Skeletal muscle satellite cell (primary cell): ENCODE results near the gene LILRB5. TPM values are rescaled to one million over a fixed set of nuclear protein-coding genes. Genes with fewer than 3 reads are reported as not detected.
"Not testable (repeated sequence)": the region's sequence is repeated elsewhere in the genome, so short reads cannot be mapped to it uniquely, and the experiment has no call there.

Experiments
- H3K27me3 ChIP-seq: 2 replicates; pipeline ENCODE4 v1.7.0; 2013; ENCODE audit warnings: low read length; ENCODE audit not compliant: control insufficient read depth, insufficient read depth
- H3K36me3 ChIP-seq: 2 replicates; pipeline ENCODE4 v1.7.0; 2013; ENCODE audit warnings: mild to moderate bottlenecking, control low read depth, low read length; ENCODE audit not compliant: insufficient read depth
- H3K4me1 ChIP-seq: 2 replicates; pipeline ENCODE4 v1.7.0; 2013; ENCODE audit warnings: low read length; ENCODE audit not compliant: control insufficient read depth, insufficient read depth
- H3K4me2 ChIP-seq: 2 replicates; pipeline ENCODE4 v1.7.0; 2013; ENCODE audit warnings: mild to moderate bottlenecking, low read length
- H3K4me3 ChIP-seq: 2 replicates; pipeline ENCODE4 v1.7.0; 2013; ENCODE audit warnings: low read length
- H3K9ac ChIP-seq: 2 replicates; pipeline ENCODE4 v1.7.0; 2013; ENCODE audit warnings: mild to moderate bottlenecking, low read depth, low read length, moderate library complexity
- H3K9me3 ChIP-seq: replicated peaks from 2 replicates; pipeline ENCODE4 v1.7.0; 2013; ENCODE audit warnings: mild to moderate bottlenecking, control low read depth, low read length
- small RNA-seq: library from RNA; depleted of rRNA; stranded (forward); fragments of <200 nt; gene quantifications from one replicate; pipeline ENCODE3, GENCODE V24; 2012

LILRB5 gene

GRCh38 chr19:54207676-54207982, 49.4 kb downstream of the LILRB5 start:
- peaks cover 52% of the 10 kb centered on the region for H3K4me1 ChIP-seq
- H3K27me3 ChIP-seq, result no peaks in the 10 kb centered on the region
- peaks cover 68% of the 10 kb centered on the region for H3K36me3 ChIP-seq
- H3K9me3 ChIP-seq, result no peaks in the 10 kb centered on the region
- no peak overlapping the region for H3K9ac ChIP-seq
- H3K4me3 ChIP-seq, result no peak overlapping the region
- H3K4me2 ChIP-seq, result no peak overlapping the region

- H3K4me2 ChIP-seq, H3K27me3 ChIP-seq, H3K9me3 ChIP-seq, H3K9ac ChIP-seq, H3K4me3 ChIP-seq: not testable (repeated sequence)
- Histone ChIP-seq H3K4me1 (peaks cover 56% of the 10 kb centered on the region), H3K36me3 (peaks cover 72% of the 10 kb centered on the region)
Measured at GRCh38 chr19:54207193-54207592, 49.9 kb downstream of the LILRB5 start.

GRCh38 chr19:54206831-54207177, 50.3 kb downstream of the LILRB5 start:
- Histone ChIP-seq H3K4me3 (no peak overlapping the region), H3K9ac (no peak overlapping the region), H3K36me3 (peaks cover 76% of the 10 kb centered on the region), H3K4me1 (peaks cover 59% of the 10 kb centered on the region), H3K9me3 (no peaks in the 10 kb centered on the region), H3K27me3 (no peaks in the 10 kb centered on the region), H3K4me2 (peak overlapping the region; percentile 16)

GRCh38 chr19:54206030-54206830, 50.8 kb downstream of the LILRB5 start:
- Histone ChIP-seq H3K4me1 (peaks cover 59% of the 10 kb centered on the region), H3K27me3 (no peaks in the 10 kb centered on the region), H3K4me3 (no peak overlapping the region), H3K36me3 (peaks cover 79% of the 10 kb centered on the region), H3K9ac (no peak overlapping the region), H3K4me2 (peak overlapping the region; percentile 16), H3K9me3 (no peaks in the 10 kb centered on the region)

GRCh38 chr19:54204767-54205468, 52.2 kb downstream of the LILRB5 start:
- Histone ChIP-seq H3K9ac (peak overlapping the region; percentile 95), H3K4me1 (peaks cover 55% of the 10 kb centered on the region), H3K4me2 (peak overlapping the region; percentile 94), H3K9me3 (no peaks in the 10 kb centered on the region), H3K27me3 (no peaks in the 10 kb centered on the region), H3K36me3 (peaks cover 77% of the 10 kb centered on the region), H3K4me3 (peak overlapping the region; percentile 26)

GRCh38 chr19:54203151-54203611, 53.9 kb downstream of the LILRB5 start:
- no peaks in the 10 kb centered on the region for H3K9me3 ChIP-seq
- peaks cover 38% of the 10 kb centered on the region for H3K4me1 ChIP-seq
- H3K4me3 ChIP-seq, result peak overlapping the region; percentile 83
- H3K4me2 ChIP-seq, result peak overlapping the region; percentile 94
- H3K36me3 ChIP-seq, result peaks cover 72% of the 10 kb centered on the region
- H3K9ac ChIP-seq, result peak overlapping the region; percentile 95
- no peaks in the 10 kb centered on the region for H3K27me3 ChIP-seq

GRCh38 chr19:54201980-54202379, 55.1 kb downstream of the LILRB5 start:
- peak overlapping the region; percentile 95 for H3K9ac ChIP-seq
- H3K4me3 ChIP-seq, result peak overlapping the region; percentile 83
- H3K4me1 ChIP-seq, result peaks cover 30% of the 10 kb centered on the region
- peak overlapping the region; percentile 94 for H3K4me2 ChIP-seq
- H3K9me3 ChIP-seq, result no peaks in the 10 kb centered on the region
- H3K27me3 ChIP-seq, result no peaks in the 10 kb centered on the region
- H3K36me3 ChIP-seq, result peaks cover 62% of the 10 kb centered on the region

- Histone ChIP-seq H3K9ac (peak overlapping the region; percentile 95), H3K4me2 (peak overlapping the region; percentile 94), H3K9me3 (no peaks in the 10 kb centered on the region), H3K36me3 (peaks cover 55% of the 10 kb centered on the region), H3K4me3 (peak overlapping the region; percentile 83), H3K4me1 (peaks cover 30% of the 10 kb centered on the region), H3K27me3 (no peaks in the 10 kb centered on the region)
Measured at GRCh38 chr19:54201172-54201701, 55.8 kb downstream of the LILRB5 start.

Small RNA genes lying within 50 kb of the gene (small RNA-seq; reads per million reads assigned to genes)
- gene AC245884.12, result not detected
- not detected for gene MIR4752
- not detected for gene RNU6-1307P
